Activated CD4-positive, alpha-beta T cell treated with anti-CD3 and anti-CD28 coated beads, Interleukin-2, amount 50 U/mL, for 4 hours (primary cell): Measurements from ENCODE around the gene ATP6V0A1.
"Not testable (repeated sequence)": the region's sequence is repeated elsewhere in the genome, so short reads cannot be mapped to it uniquely, and the experiment has no call there.

Experiments
- DNase-seq, 2 experiments: peaks; one replicate each; pipeline ENCODE4 v3.0.0-alpha.2; 2020

Gene ATP6V0A1

GRCh38 chr17:42477824-42478223, 19.1 kb downstream of the ATP6V0A1 start:
- not testable (repeated sequence) for DNase-seq

DNA sequence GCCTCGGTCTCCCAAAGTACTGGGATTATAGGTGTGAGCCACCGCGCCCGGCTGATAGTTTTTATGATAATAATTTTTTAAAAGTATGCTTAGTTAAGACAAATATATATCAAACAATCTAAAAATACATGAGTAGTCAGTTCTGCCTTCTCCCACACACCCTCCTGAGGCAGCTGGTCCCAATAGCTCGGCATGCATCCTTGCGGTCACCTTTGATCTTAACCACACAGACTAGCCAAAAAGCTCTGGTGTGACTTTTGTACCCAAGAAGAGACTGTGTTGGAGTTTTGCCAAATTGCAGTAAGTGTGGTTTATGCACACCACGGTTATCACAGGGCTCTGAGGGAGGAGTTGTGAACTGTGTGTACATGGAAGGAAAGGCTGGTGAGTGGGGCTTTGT, 25.6 kb downstream of the ATP6V0A1 start:
- peak; percentile 48 to 50 for DNase-seq

- no peak for DNase-seq
Observed at GRCh38 chr17:42485680-42486079, 27.0 kb downstream of the ATP6V0A1 start.

GRCh38 chr17:42488032-42488431, 29.4 kb downstream of the ATP6V0A1 start:
- no peak for DNase-seq

DNA sequence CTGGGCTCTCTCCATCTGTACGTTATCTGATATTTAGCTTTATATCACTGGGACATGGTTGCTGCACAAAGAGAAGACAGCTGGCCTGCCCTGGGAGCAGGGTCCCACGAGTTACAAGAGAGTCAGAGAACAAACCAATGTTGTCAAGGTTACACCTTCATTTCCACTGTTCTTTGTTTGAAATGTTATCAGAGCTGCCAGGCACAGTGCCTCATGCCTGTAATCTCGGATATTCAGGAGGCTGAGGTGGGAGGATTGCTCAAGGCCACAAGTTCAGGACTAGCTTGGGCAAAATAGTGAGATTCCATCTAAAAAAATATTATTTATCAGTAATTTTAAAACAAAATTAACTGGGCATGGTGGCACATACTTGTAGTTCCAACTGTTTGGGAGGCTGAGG, 34.6 kb downstream of the ATP6V0A1 start:
- no peak for DNase-seq

GRCh38 chr17:42494673-42495072, 36.0 kb downstream of the ATP6V0A1 start:
- DNase-seq, result no peak

DNA sequence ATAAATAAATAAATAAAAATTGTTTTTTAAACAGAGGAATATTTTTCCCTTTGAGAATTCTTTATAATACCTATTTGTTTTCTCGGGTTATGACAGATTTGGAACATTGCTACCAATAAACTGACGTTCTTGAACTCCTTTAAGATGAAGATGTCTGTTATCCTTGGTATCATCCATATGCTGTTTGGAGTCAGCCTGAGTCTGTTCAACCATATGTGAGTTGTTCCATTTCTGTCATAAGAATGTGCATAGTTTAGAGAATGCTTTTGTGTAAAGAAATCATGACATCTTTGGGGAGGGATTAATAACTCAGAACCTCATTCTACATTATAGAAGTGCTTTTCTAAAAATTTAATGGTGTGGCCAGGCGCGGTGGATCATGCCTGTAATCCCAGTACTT, 40.1 kb downstream of the ATP6V0A1 start:
- no peak for DNase-seq

DNA sequence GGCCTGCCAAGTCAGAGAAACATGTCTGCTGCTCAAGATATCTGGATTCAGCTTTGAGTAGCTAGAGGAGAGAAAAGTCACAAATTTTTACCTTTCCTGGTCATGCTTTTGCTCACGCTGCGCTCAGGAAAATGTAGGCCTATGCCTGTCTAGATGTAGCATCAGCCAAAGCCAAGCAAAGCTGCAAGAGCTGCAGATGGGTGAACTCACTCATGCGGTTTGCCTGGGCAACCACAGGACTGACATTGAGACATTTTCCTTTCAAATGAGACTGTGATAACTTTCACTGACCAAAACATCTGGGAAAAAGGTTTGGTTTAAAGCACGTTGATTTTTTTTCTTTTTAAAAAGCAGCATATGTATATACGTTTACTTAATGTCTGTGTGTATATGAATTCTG, 43.4 kb downstream of the ATP6V0A1 start:
- no peak for DNase-seq

GRCh38 chr17:42502926-42503325, 44.2 kb downstream of the ATP6V0A1 start:
- DNase-seq, result no peak

GRCh38 chr17:42507671-42508070, 49.0 kb downstream of the ATP6V0A1 start:
- DNase-seq, result no peak

- DNase-seq, result no peak
Observed at GRCh38 chr17:42508426-42509165, 49.9 kb downstream of the ATP6V0A1 start.

- DNase-seq, result no peak
Observed at GRCh38 chr17:42509409-42509808, 50.7 kb downstream of the ATP6V0A1 start.

DNA sequence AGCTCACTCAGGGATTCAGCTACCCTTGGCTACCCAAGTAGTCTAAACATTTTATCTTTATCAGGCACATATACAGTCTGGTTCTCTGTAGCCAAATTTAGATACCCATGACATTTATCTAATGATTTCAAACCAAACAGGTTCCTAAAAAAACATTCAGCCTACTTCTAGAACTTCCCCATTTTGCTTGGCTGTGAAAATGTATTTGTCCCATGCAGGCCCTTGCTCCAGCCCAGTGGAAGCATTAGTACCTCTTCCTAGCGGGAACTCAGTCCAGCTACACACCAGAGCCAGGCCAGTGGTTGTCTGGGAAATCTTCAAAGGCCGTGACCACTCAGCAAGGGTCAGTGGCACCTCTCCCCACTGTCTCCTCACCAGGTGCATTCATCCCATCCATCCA, 51.2 kb downstream of the ATP6V0A1 start:
- no peak for DNase-seq

- no peak for DNase-seq
Observed at GRCh38 chr17:42512246-42512645, 53.6 kb downstream of the ATP6V0A1 start.

- no peak for DNase-seq
Observed at GRCh38 chr17:42512733-42513251, 54.1 kb downstream of the ATP6V0A1 start.

- no peak for DNase-seq
Observed at GRCh38 chr17:42513686-42514085, 55.0 kb downstream of the ATP6V0A1 start.

DNA sequence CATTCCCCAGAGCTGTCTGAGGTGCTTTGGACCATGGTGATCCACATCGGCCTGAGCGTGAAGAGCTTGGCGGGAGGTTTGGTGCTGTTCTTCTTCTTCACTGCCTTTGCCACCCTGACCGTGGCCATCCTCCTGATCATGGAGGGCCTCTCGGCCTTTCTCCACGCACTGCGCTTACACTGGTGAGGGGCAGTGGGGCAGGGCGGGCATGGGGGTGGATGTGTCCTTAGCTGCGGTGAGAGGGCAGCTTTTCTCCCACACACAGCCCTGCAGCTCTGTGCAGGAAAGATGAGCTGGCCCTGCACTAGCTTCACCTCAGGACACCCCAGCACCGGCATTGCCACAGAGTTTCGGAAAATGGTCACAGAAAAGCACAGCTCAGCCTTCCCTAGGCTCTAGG, 55.6 kb downstream of the ATP6V0A1 start:
- no peak for DNase-seq

DNA sequence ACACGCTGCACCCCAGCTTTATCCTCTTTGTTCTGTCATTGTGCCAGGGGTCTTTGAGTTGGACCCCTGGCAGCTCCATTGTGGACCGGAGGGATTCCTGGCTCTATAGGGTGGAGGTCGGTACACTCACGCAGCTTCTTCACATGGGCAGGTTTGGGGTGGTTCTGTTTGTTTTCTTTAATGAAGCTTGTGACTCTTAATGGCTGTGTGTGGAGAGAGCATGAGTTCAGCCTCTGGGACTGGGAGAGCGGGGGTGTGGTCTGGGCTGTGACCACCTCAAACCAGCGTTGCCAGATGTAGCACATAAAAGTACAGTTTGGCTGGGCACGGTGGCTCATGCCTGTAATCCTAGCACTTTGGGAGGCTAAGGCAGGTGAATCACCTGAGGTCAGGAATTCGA, 56.2 kb downstream of the ATP6V0A1 start:
- no peak for DNase-seq

- DNase-seq, result peak; percentile 79 to 88
Observed at GRCh38 chr17:42517516-42517915, 58.8 kb downstream of the ATP6V0A1 start.

DNA sequence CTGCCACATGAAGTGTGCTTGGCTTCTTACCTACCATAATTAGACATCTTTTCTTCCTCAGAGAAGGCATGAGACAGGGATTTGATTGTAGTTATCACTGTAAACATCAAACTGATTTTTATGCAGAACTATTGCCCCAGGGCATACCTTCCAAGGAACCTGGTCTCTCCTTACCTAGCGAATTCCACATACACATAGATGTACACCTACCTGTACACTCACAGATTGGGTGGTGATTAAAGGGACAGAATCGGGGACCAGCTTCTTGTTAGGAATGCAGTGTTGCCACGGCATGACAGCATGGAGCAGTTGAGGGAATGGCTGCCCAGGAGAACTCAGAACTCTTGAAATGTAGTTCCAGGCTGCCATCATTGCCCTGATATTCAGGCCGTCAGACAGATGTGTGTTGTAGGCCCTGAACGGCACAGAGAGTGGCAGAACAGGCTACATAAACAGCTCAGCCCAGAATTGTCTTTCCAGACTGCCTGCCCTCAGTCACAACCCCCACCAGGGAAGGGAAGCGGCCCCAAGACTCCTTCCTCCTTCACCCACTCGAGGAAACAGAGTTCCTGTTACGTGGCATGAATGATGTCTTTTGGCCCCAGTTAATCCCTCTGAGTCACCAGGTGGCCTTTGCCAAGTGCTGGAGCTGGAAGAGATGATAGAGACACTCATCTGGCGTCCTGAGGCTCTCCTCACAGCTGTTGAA, 59.5 kb downstream of the ATP6V0A1 start:
- no peak for DNase-seq

DNA sequence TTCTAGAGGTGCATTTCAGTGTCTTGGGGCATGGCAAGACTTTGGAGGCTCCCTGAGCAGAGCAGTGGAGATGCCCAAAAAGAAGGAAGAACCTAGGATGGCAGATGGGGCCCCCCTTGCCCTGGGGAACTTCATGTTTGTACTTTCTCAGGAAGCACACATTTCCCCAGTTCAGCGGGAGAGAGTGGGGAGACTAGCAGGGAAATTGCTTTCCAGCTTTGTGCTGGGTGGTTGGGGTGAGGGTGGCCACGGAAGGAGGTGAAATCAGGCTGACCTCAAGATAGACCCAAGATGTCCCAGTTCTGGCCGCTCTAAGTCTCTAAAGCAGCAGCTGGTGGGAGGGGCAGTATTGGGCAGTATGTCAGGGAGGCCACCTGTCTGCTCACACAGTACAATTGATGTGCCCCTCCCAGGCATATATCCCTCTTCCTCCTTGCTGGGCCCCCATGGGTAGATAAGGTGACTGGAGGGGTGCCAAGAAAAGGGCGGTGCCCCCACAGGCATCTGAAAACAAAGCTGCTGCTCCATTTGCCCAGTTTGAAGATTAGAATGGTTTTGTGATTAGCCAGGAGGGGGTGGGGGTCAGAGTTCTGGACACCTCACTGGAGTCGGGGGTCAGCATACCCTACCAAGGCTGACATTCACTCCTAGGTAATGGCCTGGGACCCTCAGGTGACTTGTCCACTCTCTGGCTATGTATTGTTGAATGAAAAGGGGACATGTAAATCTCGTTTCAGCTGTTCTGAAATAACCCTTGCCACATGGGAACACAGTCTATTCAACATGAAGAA, 60.3 kb downstream of the ATP6V0A1 start:
- DNase-seq, result no peak

GRCh38 chr17:42519546-42520491, 61.1 kb downstream of the ATP6V0A1 start:
- DNase-seq, result no peak
